Stomach smooth muscle (tissue), 2 donors: ENCODE measurements around the gene PAWR.

Experiments
- H3K27ac ChIP-seq: one replicate; pipeline ENCODE4 v1.7.0; 2013; ENCODE audit warnings: mild to moderate bottlenecking, low read length, inconsistent platforms
- H3K27me3 ChIP-seq, 2 donors: one replicate each; pipeline ENCODE4 v1.7.0; 2013; ENCODE audit warnings: low read length in 2 of 2; ENCODE audit not compliant: insufficient read depth in 2 of 2, control insufficient read depth in 1 of 2
- H3K36me3 ChIP-seq, 2 donors: one replicate each; pipeline ENCODE4 v1.7.0; 2013; ENCODE audit warnings: low read length in 2 of 2; ENCODE audit not compliant: control insufficient read depth in 2 of 2, insufficient read depth in 2 of 2
- H3K4me1 ChIP-seq: one replicate; pipeline ENCODE4 v1.7.0; 2013; ENCODE audit warnings: low read length; ENCODE audit not compliant: control insufficient read depth, insufficient read depth
- H3K4me3 ChIP-seq, 2 donors: one replicate each; pipeline ENCODE4 v1.7.0; 2013; ENCODE audit warnings: low read length in 2 of 2
- H3K9ac ChIP-seq, 2 donors: one replicate each; pipeline ENCODE4 v1.7.0; 2013; ENCODE audit warnings: low read length in 2 of 2, mild to moderate bottlenecking in 1 of 2
- H3K9me3 ChIP-seq, 2 donors: one replicate each; pipeline ENCODE4 v1.7.0; 2013; ENCODE audit warnings: low read length in 2 of 2; ENCODE audit not compliant: control insufficient read depth in 2 of 2
- donor health status: healthy.
- donor health status: Pancreatic carcinoma.

Gene PAWR

GRCh38 chr12:79665212-79665887 lies 25.4 kb downstream of the PAWR start:
- Histone ChIP-seq H3K9ac (no peak overlapping the region), H3K9me3 (no peaks in the 10 kb centered on the region), H3K27ac (no peak overlapping the region), H3K4me3 (no peak overlapping the region), H3K27me3 (no peaks in the 10 kb centered on the region), H3K36me3 (no peaks in the 10 kb centered on the region), H3K4me1 (peaks cover 2% of the 10 kb centered on the region)

GRCh38 chr12:79664518-79664917 lies 26.2 kb downstream of the PAWR start:
- Histone ChIP-seq H3K27ac (no peak overlapping the region), H3K27me3 (no peaks in the 10 kb centered on the region), H3K9me3 (no peaks in the 10 kb centered on the region), H3K9ac (no peak overlapping the region), H3K4me1 (peaks cover 2% of the 10 kb centered on the region), H3K36me3 (no peaks in the 10 kb centered on the region), H3K4me3 (no peak overlapping the region)

- H3K4me3 ChIP-seq: no peak overlapping the region
- no peak overlapping the region for H3K27ac ChIP-seq
- H3K36me3 ChIP-seq: no peaks in the 10 kb centered on the region
- H3K27me3 ChIP-seq: no peaks in the 10 kb centered on the region
- H3K9ac ChIP-seq: no peak overlapping the region
- peaks cover 2% of the 10 kb centered on the region for H3K4me1 ChIP-seq
- H3K9me3 ChIP-seq: no peaks in the 10 kb centered on the region
Measured at GRCh38 chr12:79662046-79662811, 28.5 kb downstream of the PAWR start.

- no peak overlapping the region for H3K4me3 ChIP-seq
- H3K4me1 ChIP-seq: peaks cover 2% of the 10 kb centered on the region
- no peak overlapping the region for H3K9ac ChIP-seq
- H3K9me3 ChIP-seq: no peaks in the 10 kb centered on the region
- no peak overlapping the region for H3K27ac ChIP-seq
- no peaks in the 10 kb centered on the region for H3K27me3 ChIP-seq
- H3K36me3 ChIP-seq: no peaks in the 10 kb centered on the region
Measured at GRCh38 chr12:79661629-79662028, 29.1 kb downstream of the PAWR start.

GRCh38 chr12:79659961-79660431 lies 30.8 kb downstream of the PAWR start:
- H3K9ac ChIP-seq: no peak overlapping the region
- no peaks in the 10 kb centered on the region for H3K36me3 ChIP-seq
- no peaks in the 10 kb centered on the region for H3K4me1 ChIP-seq
- H3K4me3 ChIP-seq: no peak overlapping the region
- H3K27me3 ChIP-seq: no peaks in the 10 kb centered on the region
- H3K27ac ChIP-seq: no peak overlapping the region
- H3K9me3 ChIP-seq: no peaks in the 10 kb centered on the region

- Histone ChIP-seq H3K4me3 (no peak overlapping the region), H3K4me1 (no peaks in the 10 kb centered on the region), H3K9me3 (no peaks in the 10 kb centered on the region), H3K9ac (no peak overlapping the region), H3K36me3 (no peaks in the 10 kb centered on the region), H3K27ac (no peak overlapping the region), H3K27me3 (no peaks in the 10 kb centered on the region)
Measured at GRCh38 chr12:79658221-79658620, 32.5 kb downstream of the PAWR start.

GRCh38 chr12:79657136-79657535 lies 33.6 kb downstream of the PAWR start:
- H3K36me3 ChIP-seq: no peaks in the 10 kb centered on the region
- no peak overlapping the region for H3K27ac ChIP-seq
- H3K27me3 ChIP-seq: no peaks in the 10 kb centered on the region
- H3K9me3 ChIP-seq: no peaks in the 10 kb centered on the region
- no peaks in the 10 kb centered on the region for H3K4me1 ChIP-seq
- no peak overlapping the region for H3K4me3 ChIP-seq
- no peak overlapping the region for H3K9ac ChIP-seq

- Histone ChIP-seq H3K36me3 (no peaks in the 10 kb centered on the region), H3K9me3 (no peaks in the 10 kb centered on the region), H3K27me3 (no peaks in the 10 kb centered on the region), H3K27ac (no peak overlapping the region), H3K4me3 (no peak overlapping the region), H3K9ac (no peak overlapping the region), H3K4me1 (no peaks in the 10 kb centered on the region)
Measured at GRCh38 chr12:79655036-79655435, 35.7 kb downstream of the PAWR start.

GRCh38 chr12:79652521-79652920 lies 38.2 kb downstream of the PAWR start:
- Histone ChIP-seq H3K27me3 (no peaks in the 10 kb centered on the region), H3K4me1 (no peaks in the 10 kb centered on the region), H3K4me3 (no peak overlapping the region), H3K27ac (no peak overlapping the region), H3K9me3 (no peaks in the 10 kb centered on the region), H3K9ac (no peak overlapping the region), H3K36me3 (no peaks in the 10 kb centered on the region)

GRCh38 chr12:79650440-79650839 lies 40.3 kb downstream of the PAWR start:
- H3K9me3 ChIP-seq: no peaks in the 10 kb centered on the region
- H3K4me3 ChIP-seq: no peak overlapping the region
- H3K4me1 ChIP-seq: no peaks in the 10 kb centered on the region
- no peaks in the 10 kb centered on the region for H3K27me3 ChIP-seq
- no peak overlapping the region for H3K27ac ChIP-seq
- H3K9ac ChIP-seq: no peak overlapping the region
- H3K36me3 ChIP-seq: no peaks in the 10 kb centered on the region

GRCh38 chr12:79648881-79649280 lies 41.9 kb downstream of the PAWR start:
- Histone ChIP-seq H3K4me1 (no peaks in the 10 kb centered on the region), H3K27ac (no peak overlapping the region), H3K36me3 (no peaks in the 10 kb centered on the region), H3K4me3 (no peak overlapping the region), H3K9me3 (no peaks in the 10 kb centered on the region), H3K27me3 (no peaks in the 10 kb centered on the region), H3K9ac (no peak overlapping the region)
